ENCODE results near the gene EPS15.

GRCh38 chr1:51566260-51566659 is 47.2 kb upstream of the EPS15 start:
- TF ChIP-seq CTCF (IDR thresholded peaks at IDR 0.05) (no peak), POLR2A (IDR thresholded peaks at IDR 0.05) (no peak), EP300 (IDR thresholded peaks at IDR 0.05) (no peak), POLR2AphosphoS5 (IDR thresholded peaks at IDR 0.05) (no peak)

Measured in gastroesophageal sphincter (tissue), 3 donors.